ENCODE data around the gene SCN2A. TPM values are rescaled to one million over a fixed set of nuclear protein-coding genes. Genes with fewer than 3 reads are reported as not detected.

The SCN2A gene
- total and polyA plus RNA-seq, 5 donors = 0.02 to 0.76 (median 0.19) TPM

GRCh38 chr2:165281387-165281786, 42.2 kb downstream of the SCN2A start:
- Histone ChIP-seq H3K4me3 (ENCODE audit: low read length) (no peak overlapping the region), H3K9me3 (ENCODE audit: control insufficient read depth, low read length) (no peaks in the 10 kb centered on the region), H3K4me1 (ENCODE audit: control insufficient read depth, insufficient read depth, low read length) (no peaks in the 10 kb centered on the region), H3K27me3 (ENCODE audit: control insufficient read depth, insufficient read depth) (no peaks in the 10 kb centered on the region), H3K27ac (ENCODE audit: low read length) (no peak overlapping the region)
- intact Hi-C loops (cut with DNase I) = no loop called here
- DNase-seq (no peak), ATAC-seq (no peak)
- 69% methylated on average over 4 of the region's 4 CpGs for WGBS

- Histone ChIP-seq H3K4me1 (ENCODE audit: control insufficient read depth, insufficient read depth, low read length) (no peaks in the 10 kb centered on the region), H3K4me3 (ENCODE audit: low read length) (no peak overlapping the region), H3K27ac (ENCODE audit: low read length) (no peak overlapping the region), H3K9me3 (ENCODE audit: control insufficient read depth, low read length) (no peaks in the 10 kb centered on the region), H3K27me3 (ENCODE audit: control insufficient read depth, insufficient read depth) (no peaks in the 10 kb centered on the region)
- WGBS = 91% methylated on average over 1 of the region's 1 CpG
- no peak for DNase-seq
- ATAC-seq = no peak
- intact Hi-C loops (cut with DNase I) = no loop called here
These were observed 44.1 kb downstream of the SCN2A start for GRCh38 chr2:165283342-165283741.

GRCh38 chr2:165287094-165287778, 48.0 kb downstream of the SCN2A start:
- no peak overlapping the region for H3K4me3 ChIP-seq (ENCODE audit: low read length)
- no peak overlapping the region for H3K27ac ChIP-seq (ENCODE audit: low read length)
- DNase-seq (no peak), ATAC-seq (no peak)
- intact Hi-C loops (cut with DNase I) = no loop called here
- no peaks in the 10 kb centered on the region for H3K27me3 ChIP-seq (ENCODE audit: control insufficient read depth, insufficient read depth)
- no peaks in the 10 kb centered on the region for H3K9me3 ChIP-seq (ENCODE audit: control insufficient read depth, low read length)
- WGBS = 75% methylated on average over 3 of the region's 3 CpGs
- no peaks in the 10 kb centered on the region for H3K4me1 ChIP-seq (ENCODE audit: control insufficient read depth, insufficient read depth, low read length)

GRCh38 chr2:165289069-165289468, 49.9 kb downstream of the SCN2A start:
- Histone ChIP-seq H3K27me3 (ENCODE audit: control insufficient read depth, insufficient read depth) (no peaks in the 10 kb centered on the region), H3K4me1 (ENCODE audit: control insufficient read depth, insufficient read depth, low read length) (no peaks in the 10 kb centered on the region), H3K9me3 (ENCODE audit: control insufficient read depth, low read length) (no peaks in the 10 kb centered on the region), H3K27ac (ENCODE audit: low read length) (no peak overlapping the region), H3K4me3 (ENCODE audit: low read length) (no peak overlapping the region)
- ATAC-seq = no peak
- 82% methylated on average over 2 of the region's 2 CpGs for WGBS
- DNase-seq = no peak
- intact Hi-C loops (cut with DNase I) = no loop called here

- no peak for DNase-seq
- no peaks in the 10 kb centered on the region for H3K27me3 ChIP-seq (ENCODE audit: control insufficient read depth, insufficient read depth)
- no peaks in the 10 kb centered on the region for H3K4me1 ChIP-seq (ENCODE audit: control insufficient read depth, insufficient read depth, low read length)
- H3K9me3 ChIP-seq (ENCODE audit: control insufficient read depth, low read length) = no peaks in the 10 kb centered on the region
- WGBS = 25% methylated on average over 6 of the region's 6 CpGs
- H3K27ac ChIP-seq (ENCODE audit: low read length) = no peak overlapping the region
- intact Hi-C loops (cut with DNase I) = loop anchor here in 2 of 4 donors (5.0 to 10.0 kb wide), 2 partner anchors 49 to 51 kb away; no protein-coding TSS in a partner anchor
- no peak overlapping the region for H3K4me3 ChIP-seq (ENCODE audit: low read length)
- peak; percentile 99 for ATAC-seq
These were observed 54.5 kb downstream of the SCN2A start for GRCh38 chr2:165293440-165294420.

- WGBS = 50% methylated on average over 5 of the region's 5 CpGs
- Histone ChIP-seq H3K27me3 (ENCODE audit: control insufficient read depth, insufficient read depth) (no peaks in the 10 kb centered on the region), H3K27ac (ENCODE audit: low read length) (no peak overlapping the region), H3K4me1 (ENCODE audit: control insufficient read depth, insufficient read depth, low read length) (no peaks in the 10 kb centered on the region), H3K4me3 (ENCODE audit: low read length) (no peak overlapping the region), H3K9me3 (ENCODE audit: control insufficient read depth, low read length) (no peaks in the 10 kb centered on the region)
- DNase-seq = no peak
- no peak for ATAC-seq
- intact Hi-C loops (cut with DNase I) = loop anchor here in 2 of 4 donors (5.0 to 10.0 kb wide), 2 partner anchors 50 to 53 kb away; no protein-coding TSS in a partner anchor
These were observed 55.7 kb downstream of the SCN2A start for GRCh38 chr2:165294912-165295311.

GRCh38 chr2:165295643-165296042, 56.4 kb downstream of the SCN2A start:
- 87% methylated on average over 4 of the region's 4 CpGs for WGBS
- Histone ChIP-seq H3K4me3 (ENCODE audit: low read length) (no peak overlapping the region), H3K27me3 (ENCODE audit: control insufficient read depth, insufficient read depth) (no peaks in the 10 kb centered on the region), H3K9me3 (ENCODE audit: control insufficient read depth, low read length) (no peaks in the 10 kb centered on the region), H3K4me1 (ENCODE audit: control insufficient read depth, insufficient read depth, low read length) (no peaks in the 10 kb centered on the region), H3K27ac (ENCODE audit: low read length) (no peak overlapping the region)
- ATAC-seq (no peak), DNase-seq (no peak)
- intact Hi-C loops (cut with DNase I) = loop anchor here in 1 of 4 donors (10.0 kb wide), 1 partner anchor 51 kb away; no protein-coding TSS in a partner anchor

GRCh38 chr2:165305391-165306096, 66.3 kb downstream of the SCN2A start:
- 22% methylated on average over 3 of the region's 3 CpGs for WGBS

GRCh38 chr2:165307317-165307716, 68.1 kb downstream of the SCN2A start:
- intact Hi-C loops (cut with DNase I) = no loop called here
- H3K9me3 ChIP-seq (ENCODE audit: control insufficient read depth, low read length) = no peaks in the 10 kb centered on the region
- 88% methylated on average over 1 of the region's 1 CpG for WGBS
- H3K27me3 ChIP-seq (ENCODE audit: control insufficient read depth, insufficient read depth) = no peaks in the 10 kb centered on the region
- no peak for DNase-seq
- no peak overlapping the region for H3K4me3 ChIP-seq (ENCODE audit: low read length)
- no peaks in the 10 kb centered on the region for H3K4me1 ChIP-seq (ENCODE audit: control insufficient read depth, insufficient read depth, low read length)
- no peak for ATAC-seq
- H3K27ac ChIP-seq (ENCODE audit: low read length) = no peak overlapping the region

More at GRCh38 chr2:165305391-165306096, 66.3 kb downstream of the SCN2A start:
- intact Hi-C loops (cut with DNase I) = no loop called here
- H3K4me3 ChIP-seq (ENCODE audit: low read length) = no peak overlapping the region
- no peaks in the 10 kb centered on the region for H3K4me1 ChIP-seq (ENCODE audit: control insufficient read depth, insufficient read depth, low read length)
- ATAC-seq (peak in 1 of 2 donors; percentile 78), DNase-seq (no peak)
- no peaks in the 10 kb centered on the region for H3K9me3 ChIP-seq (ENCODE audit: control insufficient read depth, low read length)
- H3K27me3 ChIP-seq (ENCODE audit: control insufficient read depth, insufficient read depth) = no peaks in the 10 kb centered on the region
- no peak overlapping the region for H3K27ac ChIP-seq (ENCODE audit: low read length)

- no peaks in the 10 kb centered on the region for H3K4me1 ChIP-seq (ENCODE audit: control insufficient read depth, insufficient read depth, low read length)
- no peak overlapping the region for H3K27ac ChIP-seq (ENCODE audit: low read length)
- 58% methylated on average over 1 of the region's 1 CpG for WGBS
- H3K9me3 ChIP-seq (ENCODE audit: control insufficient read depth, low read length) = no peaks in the 10 kb centered on the region
- H3K27me3 ChIP-seq (ENCODE audit: control insufficient read depth, insufficient read depth) = no peaks in the 10 kb centered on the region
- ATAC-seq (no peak), DNase-seq (no peak)
- no peak overlapping the region for H3K4me3 ChIP-seq (ENCODE audit: low read length)
- intact Hi-C loops (cut with DNase I) = no loop called here
These were observed 72.7 kb downstream of the SCN2A start for GRCh38 chr2:165311949-165312348.
